Ovary (tissue), 3 donors: ENCODE results near the gene RASSF8.

Source experiments
- CTCF ChIP-seq, 3 donors: fragments of 450-650 bp in 2 of 3; fragments of 200-600 bp in 1 of 3; IDR thresholded peaks; one replicate each; pipeline versions ENCODE4 v1.5.1 to v1.8.0; 2016 to 2022; ENCODE audit warnings: antibody characterized with exemption in 3 of 3, mild to moderate bottlenecking in 1 of 3
- POLR2A ChIP-seq: fragments of 450-650 bp; IDR thresholded peaks from one replicate; pipeline ENCODE4 v1.6.1; 2017; ENCODE audit warnings: antibody characterized with exemption, mild to moderate bottlenecking, moderate library complexity
- donor health status: DM: no; HTN: no; CAD: no.

DNA sequence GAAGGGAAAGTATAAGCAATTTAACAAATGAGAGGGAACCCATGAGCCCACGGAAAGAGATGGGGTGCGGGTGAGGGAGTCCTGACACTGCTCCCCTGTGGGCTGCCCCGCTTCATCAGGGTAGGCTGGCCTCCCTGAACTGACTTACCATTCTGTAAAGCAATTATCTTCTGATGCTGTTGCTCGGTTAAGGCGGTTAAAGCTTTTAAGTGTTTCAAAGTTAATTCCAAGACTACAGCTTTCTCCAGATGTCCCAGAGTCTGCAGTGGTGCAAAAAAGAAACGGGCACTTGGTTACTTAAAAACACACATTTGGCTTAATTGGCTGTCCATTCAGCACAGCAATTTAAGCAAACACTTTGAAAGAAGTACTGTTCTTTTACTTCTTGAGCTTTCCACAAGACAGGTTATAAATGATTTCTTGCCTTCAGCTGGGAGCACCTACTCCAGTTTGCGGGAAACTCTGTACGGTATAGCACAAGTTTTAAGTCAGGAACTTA is 165.0 kb downstream of the RASSF8 start:
- TF ChIP-seq CTCF (IDR thresholded peaks at IDR 0.05) (no peak), POLR2A (no peak)
